ENCODE data around the gene IGF1R. TPM values are rescaled to one million over a fixed set of nuclear protein-coding genes. Genes with fewer than 3 reads are reported as not detected.

The IGF1R gene
- total and polyA plus RNA-seq, 2 of the 13 experiments (the other 11 are each of a cell fraction or from before 2014, with no cell fraction given): 15.9 to 18.4 TPM

DNA sequence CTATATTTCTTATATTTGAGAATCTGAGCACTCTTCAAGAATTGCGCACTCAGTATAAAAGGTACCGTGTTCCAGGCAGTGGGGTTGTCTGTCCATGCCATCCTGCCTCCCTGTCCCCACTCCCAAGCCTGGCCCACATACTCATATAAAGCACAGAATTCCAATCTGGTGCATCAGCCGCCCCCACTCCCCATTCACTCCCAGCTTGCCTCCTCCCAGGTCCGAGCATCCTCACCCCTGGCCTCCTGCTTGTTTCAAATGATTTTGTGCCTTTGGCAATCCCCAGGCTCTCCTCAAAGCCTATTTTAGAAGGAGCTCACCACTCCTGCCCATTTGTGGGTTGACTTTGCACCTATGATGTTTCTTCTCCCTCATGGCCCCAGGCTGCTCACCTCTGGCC lies 22.2 kb upstream of the IGF1R start:
- Histone ChIP-seq H3K36me3 (replicated peaks in 1 of 2; ENCODE audit: control insufficient read depth in 1 of 2, insufficient read depth in 2 of 2, low read length in 2 of 2) (no peaks in the 10 kb centered on the region), H2AFZ (ENCODE audit: low read length) (no peak overlapping the region), H3K4me2 (ENCODE audit: low read depth, low read length) (no peak overlapping the region), H3K4me3 (replicated peaks in 1 of 3; ENCODE audit: insufficient read depth in 1 of 3, low read depth in 2 of 3, low read length in 3 of 3) (no peak overlapping the region), H4K20me1 (ENCODE audit: insufficient read depth, low read length) (no peaks in the 10 kb centered on the region), H3K79me2 (ENCODE audit: insufficient read depth, low read length) (no peaks in the 10 kb centered on the region), H3K27me3 (ENCODE audit: control insufficient read depth in 1 of 2, insufficient read depth in 2 of 2, low read length in 2 of 2) (peaks cover 1 to 31% of the 10 kb centered on the region in 2 experiments), H3K9me3 (ENCODE audit: low read length) (no peaks in the 10 kb centered on the region), H3K9ac (ENCODE audit: insufficient read depth, low read depth, low read length) (no peak overlapping the region), H3K4me1 (ENCODE audit: insufficient read depth, low read length) (no peaks in the 10 kb centered on the region), H3K27ac (ENCODE audit: extremely low read length, insufficient read depth, low read length) (no peak overlapping the region)
- TF ChIP-seq ZNF350 (CRISPR knock-in tag; IDR thresholded peaks at IDR 0.05; ENCODE audit: borderline replicate concordance, low read depth) (no peak), BHLHE40 (IDR thresholded peaks at IDR 0.05; ENCODE audit: low read length) (no peak), NBN (conservative IDR thresholded peaks at IDR 0.05) (no peak)
- 42% methylated on average over 4 of the region's 4 CpGs for WGBS (ENCODE audit: low lambda C conversion rate)
- DNase-seq (ENCODE audit: low spot score): no peak
- no peak for FAIRE-seq
- ATAC-seq: no peak
- ChIA-PET POLR2A (no interaction called here), CTCF (ENCODE audit: low intra/inter-chr PET ratio, low total read pairs) (no interaction called here)
- in situ Hi-C loops (cut with HindIII; ENCODE audit: extremely low pct_ligation_motif_present, low pct_unique_long_range_greater_than_20kb) (no loop called here), intact Hi-C loops (cut with micrococcal nuclease; ENCODE audit: unreplicated experiment) (no loop called here)
- BruUV-seq (replicated peaks): no TSS peak

DNA sequence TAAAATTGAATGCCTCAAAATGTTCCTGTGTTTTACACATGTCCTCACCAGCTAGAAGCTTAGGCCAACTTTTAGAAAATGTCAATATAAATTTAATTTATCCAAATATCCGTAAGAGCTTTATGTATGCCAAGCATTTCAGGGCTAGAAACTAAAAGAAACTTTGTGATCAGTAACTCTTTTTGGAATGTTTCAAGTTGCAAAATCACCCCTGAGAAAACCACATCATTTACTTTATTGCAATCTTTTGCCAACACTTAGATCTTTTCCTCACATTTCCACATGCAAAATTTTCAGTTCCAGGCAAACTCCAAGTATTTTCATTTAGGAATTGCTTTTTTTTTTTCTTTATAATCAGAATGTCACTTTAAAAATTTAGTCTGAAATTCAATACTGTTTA lies 20.1 kb upstream of the IGF1R start:
- no peak overlapping the region for H3K27ac ChIP-seq (ENCODE audit: extremely low read length, insufficient read depth, low read length)
- H3K4me1 ChIP-seq (ENCODE audit: insufficient read depth, low read length): no peaks in the 10 kb centered on the region
- no peak overlapping the region for H3K9ac ChIP-seq (ENCODE audit: insufficient read depth, low read depth, low read length)
- no peak overlapping the region for H3K4me2 ChIP-seq (ENCODE audit: low read depth, low read length)
- H3K79me2 ChIP-seq (ENCODE audit: insufficient read depth, low read length): no peaks in the 10 kb centered on the region
- no peaks in the 10 kb centered on the region for H4K20me1 ChIP-seq (ENCODE audit: insufficient read depth, low read length)
- in situ Hi-C loops (cut with HindIII; ENCODE audit: extremely low pct_ligation_motif_present, low pct_unique_long_range_greater_than_20kb) (no loop called here), intact Hi-C loops (cut with micrococcal nuclease; ENCODE audit: unreplicated experiment) (no loop called here)
- 55% methylated on average over 1 of the region's 1 CpG for WGBS (ENCODE audit: low lambda C conversion rate)
- H3K9me3 ChIP-seq (ENCODE audit: low read length): no peaks in the 10 kb centered on the region
- ATAC-seq (no peak), DNase-seq (ENCODE audit: low spot score) (no peak), FAIRE-seq (no peak)
- H2AFZ ChIP-seq (ENCODE audit: low read length): no peak overlapping the region
- H3K27me3 ChIP-seq (ENCODE audit: control insufficient read depth in 1 of 2, insufficient read depth in 2 of 2, low read length in 2 of 2): peaks cover 1 to 47% of the 10 kb centered on the region in 2 experiments
- POLR2A ChIA-PET: no interaction called here
- H3K4me3 ChIP-seq (replicated peaks in 1 of 3; ENCODE audit: insufficient read depth in 1 of 3, low read depth in 2 of 3, low read length in 3 of 3): no peak overlapping the region
- BruUV-seq (replicated peaks): no TSS peak
- H3K36me3 ChIP-seq (replicated peaks in 1 of 2; ENCODE audit: control insufficient read depth in 1 of 2, insufficient read depth in 2 of 2, low read length in 2 of 2): no peaks in the 10 kb centered on the region
- CTCF ChIA-PET (ENCODE audit: low intra/inter-chr PET ratio, low total read pairs): no interaction called here
- TF ChIP-seq, protein P1, sequence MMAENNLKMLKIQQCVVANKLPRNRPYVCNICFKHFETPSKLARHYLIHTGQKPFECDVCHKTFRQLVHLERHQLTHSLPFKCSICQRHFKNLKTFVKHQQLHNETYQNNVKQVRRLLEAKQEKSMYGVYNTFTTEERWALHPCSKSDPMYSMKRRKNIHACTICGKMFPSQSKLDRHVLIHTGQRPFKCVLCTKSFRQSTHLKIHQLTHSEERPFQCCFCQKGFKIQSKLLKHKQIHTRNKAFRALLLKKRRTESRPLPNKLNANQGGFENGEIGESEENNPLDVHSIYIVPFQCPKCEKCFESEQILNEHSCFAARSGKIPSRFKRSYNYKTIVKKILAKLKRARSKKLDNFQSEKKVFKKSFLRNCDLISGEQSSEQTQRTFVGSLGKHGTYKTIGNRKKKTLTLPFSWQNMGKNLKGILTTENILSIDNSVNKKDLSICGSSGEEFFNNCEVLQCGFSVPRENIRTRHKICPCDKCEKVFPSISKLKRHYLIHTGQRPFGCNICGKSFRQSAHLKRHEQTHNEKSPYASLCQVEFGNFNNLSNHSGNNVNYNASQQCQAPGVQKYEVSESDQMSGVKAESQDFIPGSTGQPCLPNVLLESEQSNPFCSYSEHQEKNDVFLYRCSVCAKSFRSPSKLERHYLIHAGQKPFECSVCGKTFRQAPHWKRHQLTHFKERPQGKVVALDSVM (CRISPR knock-in tag; IDR thresholded peaks at IDR 0.05): no peak
- TF ChIP-seq ZFYVE20 (CRISPR knock-in tag; IDR thresholded peaks at IDR 0.05; ENCODE audit: borderline replicate concordance, low read depth): no peak
- TF ChIP-seq, protein P2, sequence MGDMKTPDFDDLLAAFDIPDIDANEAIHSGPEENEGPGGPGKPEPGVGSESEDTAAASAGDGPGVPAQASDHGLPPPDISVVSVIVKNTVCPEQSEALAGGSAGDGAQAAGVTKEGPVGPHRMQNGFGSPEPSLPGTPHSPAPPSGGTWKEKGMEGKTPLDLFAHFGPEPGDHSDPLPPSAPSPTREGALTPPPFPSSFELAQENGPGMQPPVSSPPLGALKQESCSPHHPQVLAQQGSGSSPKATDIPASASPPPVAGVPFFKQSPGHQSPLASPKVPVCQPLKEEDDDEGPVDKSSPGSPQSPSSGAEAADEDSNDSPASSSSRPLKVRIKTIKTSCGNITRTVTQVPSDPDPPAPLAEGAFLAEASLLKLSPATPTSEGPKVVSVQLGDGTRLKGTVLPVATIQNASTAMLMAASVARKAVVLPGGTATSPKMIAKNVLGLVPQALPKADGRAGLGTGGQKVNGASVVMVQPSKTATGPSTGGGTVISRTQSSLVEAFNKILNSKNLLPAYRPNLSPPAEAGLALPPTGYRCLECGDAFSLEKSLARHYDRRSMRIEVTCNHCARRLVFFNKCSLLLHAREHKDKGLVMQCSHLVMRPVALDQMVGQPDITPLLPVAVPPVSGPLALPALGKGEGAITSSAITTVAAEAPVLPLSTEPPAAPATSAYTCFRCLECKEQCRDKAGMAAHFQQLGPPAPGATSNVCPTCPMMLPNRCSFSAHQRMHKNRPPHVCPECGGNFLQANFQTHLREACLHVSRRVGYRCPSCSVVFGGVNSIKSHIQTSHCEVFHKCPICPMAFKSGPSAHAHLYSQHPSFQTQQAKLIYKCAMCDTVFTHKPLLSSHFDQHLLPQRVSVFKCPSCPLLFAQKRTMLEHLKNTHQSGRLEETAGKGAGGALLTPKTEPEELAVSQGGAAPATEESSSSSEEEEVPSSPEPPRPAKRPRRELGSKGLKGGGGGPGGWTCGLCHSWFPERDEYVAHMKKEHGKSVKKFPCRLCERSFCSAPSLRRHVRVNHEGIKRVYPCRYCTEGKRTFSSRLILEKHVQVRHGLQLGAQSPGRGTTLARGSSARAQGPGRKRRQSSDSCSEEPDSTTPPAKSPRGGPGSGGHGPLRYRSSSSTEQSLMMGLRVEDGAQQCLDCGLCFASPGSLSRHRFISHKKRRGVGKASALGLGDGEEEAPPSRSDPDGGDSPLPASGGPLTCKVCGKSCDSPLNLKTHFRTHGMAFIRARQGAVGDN (CRISPR knock-in tag; IDR thresholded peaks at IDR 0.05): no peak
- TF ChIP-seq, protein P3, sequence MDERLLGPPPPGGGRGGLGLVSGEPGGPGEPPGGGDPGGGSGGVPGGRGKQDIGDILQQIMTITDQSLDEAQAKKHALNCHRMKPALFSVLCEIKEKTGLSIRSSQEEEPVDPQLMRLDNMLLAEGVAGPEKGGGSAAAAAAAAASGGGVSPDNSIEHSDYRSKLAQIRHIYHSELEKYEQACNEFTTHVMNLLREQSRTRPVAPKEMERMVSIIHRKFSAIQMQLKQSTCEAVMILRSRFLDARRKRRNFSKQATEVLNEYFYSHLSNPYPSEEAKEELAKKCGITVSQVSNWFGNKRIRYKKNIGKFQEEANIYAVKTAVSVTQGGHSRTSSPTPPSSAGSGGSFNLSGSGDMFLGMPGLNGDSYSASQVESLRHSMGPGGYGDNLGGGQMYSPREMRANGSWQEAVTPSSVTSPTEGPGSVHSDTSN (CRISPR knock-in tag; IDR thresholded peaks at IDR 0.05): no peak
- TF ChIP-seq NFKBIZ (CRISPR knock-in tag; IDR thresholded peaks at IDR 0.05): no peak
- TF ChIP-seq, protein P4, sequence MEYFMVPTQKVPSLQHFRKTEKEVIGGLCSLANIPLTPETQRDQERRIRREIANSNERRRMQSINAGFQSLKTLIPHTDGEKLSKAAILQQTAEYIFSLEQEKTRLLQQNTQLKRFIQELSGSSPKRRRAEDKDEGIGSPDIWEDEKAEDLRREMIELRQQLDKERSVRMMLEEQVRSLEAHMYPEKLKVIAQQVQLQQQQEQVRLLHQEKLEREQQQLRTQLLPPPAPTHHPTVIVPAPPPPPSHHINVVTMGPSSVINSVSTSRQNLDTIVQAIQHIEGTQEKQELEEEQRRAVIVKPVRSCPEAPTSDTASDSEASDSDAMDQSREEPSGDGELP (IDR thresholded peaks at IDR 0.05; ENCODE audit: borderline replicate concordance, low read depth): no peak
- TF ChIP-seq TGIF2 (CRISPR knock-in tag; IDR thresholded peaks at IDR 0.05): no peak
- TF ChIP-seq ZKSCAN8 (CRISPR knock-in tag; IDR thresholded peaks at IDR 0.05; ENCODE audit: borderline replicate concordance): no peak
